ENCODE measurements around the gene RAB31.
"Not testable (repeated sequence)": the region's sequence is repeated elsewhere in the genome, so short reads cannot be mapped to it uniquely, and the experiment has no call there.

RAB31 gene

DNA sequence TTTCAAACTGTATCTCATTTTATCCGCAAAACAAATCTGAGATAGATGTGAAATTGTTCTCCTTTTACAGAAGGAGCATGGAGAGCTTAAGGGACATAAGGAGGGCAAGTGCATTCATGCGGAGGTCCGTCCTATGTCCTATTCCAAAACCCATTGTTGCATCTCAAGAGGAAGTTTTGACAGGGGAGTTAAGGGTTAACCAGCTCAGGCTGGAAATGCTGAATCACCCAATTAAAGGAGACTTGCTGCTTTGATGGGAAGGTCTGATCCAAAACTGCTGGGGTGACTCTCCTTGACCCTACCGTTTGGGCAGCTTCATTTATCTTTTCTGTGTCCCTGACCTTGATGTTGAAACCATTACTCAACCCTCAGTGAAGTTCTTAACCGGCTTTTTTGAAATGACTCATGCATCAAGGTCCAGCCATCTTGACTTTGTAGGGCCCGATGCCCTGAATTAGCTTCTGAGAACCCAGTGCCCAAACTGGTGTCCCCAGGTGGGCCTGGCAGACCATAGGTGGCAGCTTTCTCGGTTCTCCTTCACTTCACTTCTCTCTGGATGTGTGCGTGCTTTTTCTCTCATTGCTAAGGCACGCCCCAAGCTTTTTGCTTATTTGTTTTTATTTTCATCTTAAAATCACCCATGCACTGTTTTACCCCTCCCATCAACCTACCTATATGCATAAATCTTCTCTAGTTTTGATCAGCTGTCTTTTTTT lies 161.8 kb downstream of the RAB31 start:
- DNase-seq = no peak

DNA sequence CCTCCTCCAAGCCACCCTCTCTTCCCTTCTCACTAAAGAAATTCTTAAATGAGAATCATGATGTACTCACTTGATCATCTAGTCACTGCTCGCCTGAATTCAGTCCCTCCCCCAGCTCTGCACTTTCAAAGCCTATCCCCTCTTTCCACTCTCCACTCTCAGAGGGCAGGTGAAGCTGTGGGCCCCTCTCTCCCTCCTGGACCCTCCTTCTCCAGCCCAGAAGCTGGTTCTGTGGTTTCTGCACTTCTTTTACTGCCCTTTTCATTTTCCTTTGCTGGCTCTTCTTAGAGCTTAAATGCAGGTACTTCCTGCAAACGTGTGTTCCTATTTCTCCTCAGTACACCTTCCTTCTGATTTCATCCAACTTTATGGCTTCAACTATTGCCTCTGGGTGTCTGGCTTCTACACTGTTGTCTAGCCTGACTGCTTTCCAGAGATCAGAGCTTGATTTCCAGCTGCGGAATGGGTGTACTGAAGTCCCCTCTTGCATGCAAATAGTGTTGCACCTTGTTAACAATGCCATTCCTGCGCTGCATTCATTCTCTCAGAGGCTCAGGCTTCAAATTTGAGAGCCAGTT lies 162.4 kb downstream of the RAB31 start:
- DNase-seq = no peak

DNA sequence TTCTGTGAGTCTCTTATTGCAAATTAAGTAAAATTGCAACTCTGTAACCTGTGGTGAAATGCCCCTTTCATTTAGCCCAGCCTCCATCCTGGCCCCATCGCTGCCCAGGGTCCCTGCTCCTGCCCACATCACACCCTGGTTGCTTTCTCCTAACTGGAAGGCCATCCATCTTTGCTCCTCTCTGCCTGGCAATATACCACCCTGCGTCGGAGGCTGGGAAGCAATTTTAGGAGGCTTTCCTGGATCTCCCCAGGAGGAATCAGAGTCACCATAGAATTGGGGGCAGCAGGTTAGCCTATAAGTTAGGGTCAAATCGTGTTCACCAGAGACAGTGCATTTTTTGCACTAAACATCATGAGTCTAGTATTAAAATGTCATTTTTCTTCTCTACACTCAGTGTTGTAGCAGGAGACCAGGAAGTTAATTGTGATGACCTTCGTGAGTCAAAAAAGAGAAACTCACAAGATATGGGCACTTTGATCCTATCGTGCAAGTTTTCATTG lies 163.2 kb downstream of the RAB31 start:
- no peak for DNase-seq

DNA sequence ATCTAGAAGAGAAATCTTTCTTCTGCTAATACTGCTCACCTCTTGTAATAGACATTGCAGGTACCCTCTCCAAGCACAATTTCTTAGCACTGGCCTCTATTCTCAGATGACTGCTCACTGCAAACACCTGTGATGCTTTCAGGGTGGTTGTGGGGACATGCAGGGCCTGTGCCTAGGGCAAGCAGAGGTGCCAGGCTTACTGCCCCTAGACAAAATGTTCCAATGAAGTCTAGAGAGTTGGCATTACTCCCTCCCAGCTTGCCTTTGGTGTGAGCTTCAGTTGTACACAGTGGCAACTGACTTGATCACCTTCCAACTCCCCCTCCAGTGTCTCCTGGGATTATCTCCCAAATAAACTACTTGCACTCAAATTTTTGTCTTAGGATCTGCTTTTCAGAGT lies 164.7 kb downstream of the RAB31 start:
- DNase-seq = no peak

DNA sequence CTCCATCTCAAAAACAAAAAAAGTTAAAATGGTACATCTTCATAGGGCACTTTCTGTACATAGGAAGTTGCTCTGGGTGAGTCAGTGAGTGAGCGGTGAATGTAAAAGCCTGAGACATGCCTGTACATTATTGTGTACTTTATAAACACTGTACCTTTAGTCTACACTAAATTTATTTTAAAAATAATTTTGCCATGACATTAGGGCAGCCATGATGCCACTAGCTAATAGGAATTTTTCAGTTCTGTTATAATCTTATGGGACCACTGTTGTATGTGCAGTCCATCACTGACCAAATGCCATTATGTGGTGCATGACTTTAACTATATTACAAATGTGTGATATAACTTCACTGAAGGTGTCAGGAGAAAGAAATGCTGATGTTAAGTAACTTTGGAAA lies 166.6 kb downstream of the RAB31 start:
- DNase-seq = no peak

DNA sequence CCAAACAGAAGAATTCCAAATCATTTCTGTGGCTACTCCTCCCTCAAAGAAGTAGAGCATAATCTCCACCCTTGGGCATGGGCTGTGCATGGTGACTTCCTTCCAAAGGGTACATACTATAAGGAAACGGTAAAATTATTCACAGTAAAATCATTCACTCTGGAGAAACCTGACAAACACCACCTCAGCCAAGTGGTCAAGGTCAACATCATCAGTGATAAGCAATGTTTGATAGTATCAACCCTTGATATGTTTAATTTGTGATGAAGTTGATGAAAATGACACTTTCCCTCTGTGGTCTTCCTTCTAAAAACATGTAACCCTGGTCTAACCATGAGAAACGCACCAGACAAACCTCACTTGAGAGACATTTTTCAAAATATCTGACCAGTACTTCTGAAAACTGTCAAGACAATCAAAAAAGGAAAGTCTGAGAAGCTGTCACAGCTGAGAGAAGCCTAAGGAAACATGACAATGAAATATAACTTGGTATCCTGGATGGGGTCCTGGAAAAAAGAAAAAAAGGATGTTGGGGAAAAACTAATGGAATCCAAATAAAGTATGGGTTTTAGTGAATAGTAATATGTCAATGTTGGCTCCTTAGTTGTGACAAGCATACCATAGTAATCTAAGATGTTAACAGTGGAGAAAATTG lies 168.2 kb downstream of the RAB31 start:
- DNase-seq = no peak

DNA sequence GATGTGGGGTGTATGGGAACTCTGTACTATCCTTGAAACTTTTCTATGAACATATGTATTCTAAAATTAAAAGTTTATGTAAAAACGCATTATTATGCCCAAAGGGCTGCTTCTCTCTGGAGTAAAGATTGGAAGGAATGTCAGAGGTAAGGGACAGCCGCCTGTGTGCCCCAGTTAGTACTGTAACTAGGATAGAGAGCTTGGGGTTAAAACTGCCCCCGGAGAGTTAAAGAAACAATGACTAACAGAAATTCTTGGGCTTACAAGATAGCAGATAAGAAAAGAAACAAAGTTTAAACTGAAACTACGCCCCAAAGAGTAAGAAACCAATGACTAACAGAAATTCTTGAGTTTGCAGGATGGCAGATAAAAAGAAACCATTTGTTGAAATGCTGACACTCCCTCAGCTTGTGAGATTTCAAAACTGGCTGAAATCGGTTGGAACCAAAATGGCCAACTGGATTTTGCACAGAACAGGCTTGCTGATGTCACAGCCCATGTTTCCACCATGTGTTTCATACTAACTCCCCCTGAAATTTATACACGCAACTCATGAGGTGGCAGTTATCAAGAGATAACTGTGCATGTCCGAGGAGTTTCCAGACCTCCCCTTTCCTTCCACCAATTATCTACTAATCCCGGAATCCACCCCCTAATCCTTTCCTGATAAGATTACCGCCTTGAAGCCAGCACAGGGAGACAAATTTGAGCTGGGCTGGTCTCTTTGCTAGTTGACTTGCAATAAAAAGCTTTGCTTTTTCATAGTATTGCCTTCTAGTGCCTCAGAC lies 169.0 kb downstream of the RAB31 start:
- DNase-seq = no peak

DNA sequence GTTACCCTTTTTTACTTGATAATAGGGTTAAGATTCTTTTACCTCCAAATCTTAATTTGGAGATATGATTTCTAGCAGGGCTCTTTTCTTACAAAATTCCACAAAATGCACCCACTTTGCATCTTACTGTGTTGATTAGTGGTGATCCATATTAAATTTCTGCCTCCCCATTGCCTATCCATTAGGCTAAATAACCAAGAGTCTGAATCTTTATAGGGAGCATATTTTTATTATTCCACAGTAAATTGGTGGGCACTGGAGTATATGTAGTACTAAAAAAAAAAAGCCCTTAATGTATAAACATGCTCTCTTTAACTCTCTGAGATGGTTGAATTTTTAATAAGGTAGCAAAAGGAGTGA lies 169.5 kb downstream of the RAB31 start:
- DNase-seq = no peak

DNA sequence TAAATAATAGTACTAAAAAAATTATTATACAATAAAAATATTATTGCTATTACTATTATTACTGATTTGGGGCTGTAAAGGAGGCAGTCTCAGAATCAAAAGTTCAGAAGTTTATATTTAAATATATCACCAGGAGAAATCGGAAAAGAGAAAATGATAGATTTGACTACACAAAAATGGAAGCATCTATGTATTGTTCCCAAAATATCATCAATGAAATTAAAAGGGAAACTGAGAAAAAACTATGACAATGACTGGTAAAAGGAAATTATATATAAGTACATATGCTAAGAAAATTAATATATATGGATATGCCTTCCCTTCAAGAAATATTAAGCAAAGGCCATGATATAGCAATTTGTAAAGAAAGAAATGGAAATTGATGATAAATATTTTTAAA lies 170.0 kb downstream of the RAB31 start:
- no peak for DNase-seq

DNA sequence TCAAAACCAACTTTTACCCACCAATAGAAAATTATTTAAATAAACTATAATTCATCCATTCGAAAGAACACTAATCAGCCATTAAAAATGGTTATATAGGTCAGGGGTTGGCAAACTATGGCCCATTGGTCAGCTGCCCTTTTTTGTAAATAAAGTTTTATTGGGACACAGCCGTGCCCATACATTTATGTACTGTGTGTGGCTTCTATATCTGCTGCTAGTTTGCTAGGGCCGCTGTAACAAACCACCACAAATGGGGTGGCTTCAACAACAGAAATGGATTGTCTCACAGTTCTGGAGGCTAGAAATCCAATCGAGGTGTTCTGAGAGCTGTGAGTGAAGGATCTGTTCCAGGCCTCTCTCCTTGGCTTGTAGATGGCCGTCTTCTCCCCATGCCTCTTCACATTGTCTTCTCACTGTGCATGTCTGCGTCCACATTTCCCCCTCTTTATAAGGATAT lies 170.7 kb downstream of the RAB31 start:
- DNase-seq = no peak

DNA sequence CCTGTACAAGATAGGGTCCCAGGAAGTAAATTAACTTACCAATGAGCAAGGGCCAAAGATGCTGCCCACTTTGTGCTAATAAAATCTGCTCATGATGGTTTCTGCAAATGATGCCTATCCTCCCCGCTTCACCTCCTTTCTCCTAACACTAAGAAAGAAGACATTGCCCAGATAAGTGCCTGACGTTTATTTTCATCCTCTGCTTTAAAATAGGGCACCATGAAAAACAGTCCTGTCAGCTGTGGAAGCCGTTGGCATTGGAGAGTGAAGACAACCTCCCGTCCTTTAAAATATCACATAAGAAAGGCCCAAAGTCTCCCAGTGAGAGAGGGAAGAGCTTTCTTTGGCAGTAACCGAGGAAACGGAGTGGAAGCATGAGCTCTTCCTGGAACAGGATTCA lies 176.0 kb downstream of the RAB31 start:
- no peak for DNase-seq

DNA sequence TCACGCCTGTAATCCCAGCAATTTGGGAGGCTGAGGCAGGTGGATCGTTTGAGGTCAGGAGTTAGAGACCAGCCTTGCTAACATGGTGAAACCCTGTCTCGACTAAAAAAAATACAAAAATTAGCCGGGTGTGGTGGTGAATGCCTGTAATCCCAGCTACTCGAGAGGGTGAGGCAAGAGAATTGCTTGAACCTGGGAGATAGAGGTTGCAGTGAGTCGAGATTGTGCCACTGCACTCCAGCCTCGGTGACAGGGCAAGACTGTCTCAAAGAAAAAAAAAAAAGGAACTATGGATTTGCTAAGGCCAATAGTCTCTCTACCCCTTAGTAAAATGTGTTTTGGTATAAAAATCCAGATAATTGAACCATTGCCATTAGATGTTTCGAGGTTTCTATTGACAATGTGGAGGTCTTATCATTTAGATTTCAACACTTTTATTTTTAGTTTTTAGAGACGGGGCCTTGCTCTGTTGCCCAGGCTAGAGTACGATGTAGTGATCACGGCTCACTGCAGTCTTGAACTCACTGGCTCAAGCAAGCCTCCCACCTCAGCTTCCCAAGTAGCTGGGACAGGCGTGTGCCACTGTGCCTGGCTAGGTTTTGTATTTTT lies 176.5 kb downstream of the RAB31 start:
- no peak for DNase-seq

DNA sequence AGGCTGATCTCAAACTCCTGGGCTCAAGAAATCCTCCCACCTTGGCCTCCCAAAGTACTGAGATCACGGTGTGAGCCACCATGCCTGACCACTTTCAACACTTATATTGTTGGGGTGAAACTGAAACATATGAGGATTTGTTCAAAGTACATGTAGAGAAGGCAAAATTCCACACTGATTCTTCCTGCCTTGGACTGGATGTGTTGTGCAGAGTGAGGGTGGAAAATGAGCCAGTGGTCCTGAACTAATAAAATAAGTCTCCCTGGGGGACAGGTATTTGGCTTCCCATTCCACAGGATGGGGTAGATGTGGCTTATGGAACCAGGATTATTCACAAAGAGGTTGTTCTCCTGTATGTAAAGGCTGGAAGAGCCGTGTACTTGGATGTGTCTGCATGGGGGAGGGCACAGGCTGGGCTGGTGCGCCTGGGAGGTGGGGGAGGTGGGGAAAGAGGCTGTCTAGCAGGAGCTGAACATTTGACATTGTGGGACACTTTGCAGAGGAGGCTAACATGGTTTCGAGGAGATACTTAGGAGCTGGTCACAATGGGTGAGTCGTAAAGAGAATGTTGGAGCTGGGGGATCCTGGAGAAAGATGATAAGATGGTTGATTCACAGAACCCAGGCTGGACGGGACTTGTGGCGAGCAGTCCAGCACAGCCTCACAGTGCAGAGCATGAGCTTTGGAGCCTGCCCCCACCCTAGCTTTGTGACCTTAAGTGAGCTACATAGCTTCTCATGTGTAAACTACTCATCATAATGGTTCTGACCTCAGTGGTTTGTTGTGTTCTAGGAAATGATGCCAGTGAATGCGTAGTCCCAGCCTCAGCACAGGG lies 177.3 kb downstream of the RAB31 start, which contains the start of gene TXNDC2:
TXNDC2 (plus strand) TSS at position 804 of the 835 bp plus-strand sequence. CDS start 708 bp downstream, outside the sequence.
- DNase-seq = no peak

DNA sequence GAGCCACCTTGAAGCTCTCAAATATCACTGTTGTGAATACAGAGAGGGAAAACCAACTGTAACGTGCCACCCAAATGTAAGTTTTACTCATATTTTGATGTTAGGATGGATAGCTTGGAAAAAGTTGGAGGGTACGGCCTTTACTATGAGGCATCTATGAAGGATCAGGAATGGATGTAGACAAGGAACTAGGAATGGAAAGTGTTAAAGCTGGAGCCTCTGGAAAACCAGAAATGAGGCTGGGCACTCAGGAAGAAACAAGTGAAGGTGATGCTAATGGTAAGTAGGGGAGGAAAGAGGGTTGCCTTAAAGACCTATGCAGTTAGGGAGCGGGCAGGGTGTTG lies 177.9 kb downstream of the RAB31 start:
- no peak for DNase-seq

DNA sequence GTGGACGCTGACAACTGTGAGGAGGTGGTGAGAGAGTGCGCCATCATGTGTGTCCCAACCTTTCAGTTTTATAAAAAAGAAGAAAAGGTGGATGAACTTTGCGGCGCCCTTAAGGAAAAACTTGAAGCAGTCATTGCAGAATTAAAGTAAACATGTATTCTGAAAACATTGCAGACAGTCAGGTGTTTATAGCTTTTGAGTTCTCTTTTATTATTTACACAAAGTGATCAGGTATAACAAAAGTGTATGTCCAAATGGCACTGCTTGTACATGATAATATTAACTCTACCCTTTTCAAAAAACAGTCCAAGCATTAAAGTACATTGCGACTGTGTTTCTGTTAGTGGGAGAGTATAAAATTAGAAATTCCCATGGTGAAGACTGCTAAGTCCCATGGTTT lies 179.9 kb downstream of the RAB31 start:
- DNase-seq = no peak

DNA sequence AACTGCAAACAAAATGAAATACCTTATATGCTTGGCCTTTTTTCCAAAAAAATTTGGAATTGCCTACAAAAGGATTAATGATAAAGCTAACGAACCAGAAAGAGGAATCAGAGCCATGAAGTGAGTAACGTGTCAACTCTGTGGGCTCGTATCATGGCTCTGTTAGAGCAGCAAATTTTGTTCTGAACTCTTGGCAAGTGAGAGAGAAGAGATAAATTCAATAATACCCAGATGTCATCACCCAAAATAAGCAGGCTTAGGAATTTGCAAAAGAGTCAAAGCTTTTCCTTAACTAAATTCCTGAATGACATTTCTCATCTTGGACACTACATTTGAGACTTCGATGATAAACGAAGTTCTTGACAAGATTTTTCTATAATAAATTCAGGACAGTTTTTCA lies 182.1 kb downstream of the RAB31 start:
- no peak for DNase-seq

DNA sequence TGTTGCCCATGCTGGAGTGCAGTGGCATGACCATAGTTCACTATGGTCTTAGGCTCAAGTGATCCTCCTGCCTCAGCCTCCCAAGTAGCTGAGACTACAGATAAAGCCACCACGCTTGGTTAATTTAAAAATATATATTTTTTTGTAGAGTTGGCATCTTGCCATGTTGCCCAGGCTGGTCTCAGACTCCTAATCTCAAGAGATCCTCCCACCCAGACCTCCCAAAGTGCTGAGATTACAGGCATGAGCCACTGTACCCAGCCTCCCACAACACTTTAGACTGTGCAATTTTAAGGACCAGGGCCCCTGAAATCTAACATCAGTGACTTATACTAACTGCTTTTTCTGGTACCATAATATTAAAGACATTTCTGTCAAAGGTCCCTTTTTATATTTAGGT lies 182.9 kb downstream of the RAB31 start:
- no peak for DNase-seq

DNA sequence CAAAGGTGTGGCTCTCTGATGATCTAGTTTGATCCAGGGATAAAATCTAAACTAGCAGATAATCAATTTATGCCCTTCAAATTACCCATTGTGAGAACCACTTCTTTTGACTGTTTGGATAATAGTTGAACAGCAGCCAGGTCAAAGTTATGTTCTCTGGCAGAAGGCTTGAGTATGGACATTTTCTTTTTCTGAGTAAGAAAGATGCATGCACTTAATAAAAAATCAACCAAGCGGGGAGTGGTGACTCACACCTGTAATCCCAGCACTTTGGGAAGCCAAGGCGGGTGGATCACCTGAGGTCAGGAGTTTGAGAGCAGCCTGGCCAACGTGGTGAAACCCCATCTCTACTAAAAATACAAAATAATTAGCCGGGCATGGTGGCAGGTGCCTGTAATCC lies 183.4 kb downstream of the RAB31 start:
- DNase-seq = not testable (repeated sequence)

DNA sequence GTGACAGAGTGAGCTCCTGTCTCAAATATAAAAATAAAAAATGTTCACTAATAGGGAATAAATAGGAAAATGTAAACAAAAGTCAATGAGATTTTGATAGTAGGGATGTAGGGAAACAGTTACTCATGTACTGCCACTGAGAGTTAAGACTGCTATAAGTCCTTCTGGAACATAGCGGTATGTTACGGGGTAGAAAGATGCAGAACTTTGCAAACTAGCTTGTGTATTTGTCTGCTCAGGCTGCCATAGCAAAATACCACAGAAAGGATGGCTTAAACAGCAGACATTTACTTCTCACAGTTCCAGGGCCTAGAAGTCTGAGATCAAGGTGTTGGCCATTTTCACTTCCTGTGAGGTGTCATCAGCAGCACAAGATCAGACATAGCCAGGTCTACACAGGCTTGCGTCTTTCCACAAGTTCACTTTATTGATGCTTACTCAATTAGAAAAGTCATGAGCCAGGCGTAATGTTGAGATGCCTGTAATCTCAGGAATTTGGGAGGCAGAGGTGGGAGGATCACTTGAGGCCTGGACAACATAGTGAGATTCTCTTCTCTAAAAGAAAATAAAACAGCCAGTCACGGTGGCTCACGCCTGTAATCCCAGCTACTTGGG lies 186.5 kb downstream of the RAB31 start:
- DNase-seq = no peak

DNA sequence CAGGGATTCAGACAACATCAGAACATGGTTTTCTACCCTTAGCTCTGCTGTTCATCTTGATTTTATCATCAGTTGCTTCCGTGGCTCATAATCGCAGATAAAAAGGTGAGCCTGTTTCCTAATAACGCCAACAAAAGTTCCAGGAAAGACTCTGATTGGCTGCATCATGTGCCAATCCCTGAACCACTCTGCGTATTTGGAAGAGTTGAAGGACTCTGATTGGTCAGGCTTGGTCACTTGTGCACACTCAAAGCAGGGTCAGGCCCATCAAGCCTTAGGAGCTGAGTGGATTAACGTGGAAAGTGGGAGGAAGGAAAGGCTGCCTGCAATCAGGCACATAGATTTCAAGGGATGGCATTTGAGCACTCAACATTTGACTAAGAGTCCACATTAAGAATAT lies 189.0 kb downstream of the RAB31 start:
- DNase-seq = no peak

DNA sequence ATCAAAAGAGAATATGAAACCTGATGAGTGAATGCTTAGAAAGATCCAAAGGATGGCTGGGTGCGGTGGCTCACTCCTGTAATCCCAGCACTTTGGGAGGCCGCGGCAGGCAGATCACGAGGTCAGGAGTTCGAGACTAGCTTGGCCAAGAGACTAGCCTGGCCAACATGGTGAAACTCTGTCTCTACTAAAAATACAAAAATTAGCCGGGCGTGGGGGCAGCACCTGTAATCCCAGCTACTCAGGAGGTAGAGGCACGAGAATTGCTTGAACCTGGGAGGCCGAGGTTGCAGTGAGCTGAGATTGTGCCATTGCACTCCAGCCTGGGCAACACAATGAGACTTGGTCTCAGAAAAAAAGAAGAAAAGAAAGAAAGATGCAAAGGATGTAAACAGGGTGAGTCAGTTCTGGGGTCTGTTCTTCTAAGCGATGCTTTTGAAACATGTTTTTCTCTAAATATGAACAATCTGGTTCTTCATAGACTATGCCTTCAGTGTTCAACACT lies 189.7 kb downstream of the RAB31 start:
- DNase-seq = not testable (repeated sequence)

All from stimulated activated CD4-positive, alpha-beta T cell treated with anti-CD3 and anti-CD28 coated beads, Interleukin-4, amount 100 ng/mL, for 1 hour (primary cell).